Stimulated activated CD4-positive, alpha-beta T cell treated with anti-CD3 and anti-CD28 coated beads, Interleukin-12 subunit alpha, Interleukin-12 subunit beta, amount 100 ng/mL, for 48 hours (primary cell): ENCODE data around the gene GPX4.

Source experiments
- DNase-seq, 3 donors: peaks; one replicate each; pipeline ENCODE4 v3.0.0-alpha.2; 2020; ENCODE audit warnings: low read depth in 2 of 3, low spot score in 1 of 3

Gene GPX4

DNA sequence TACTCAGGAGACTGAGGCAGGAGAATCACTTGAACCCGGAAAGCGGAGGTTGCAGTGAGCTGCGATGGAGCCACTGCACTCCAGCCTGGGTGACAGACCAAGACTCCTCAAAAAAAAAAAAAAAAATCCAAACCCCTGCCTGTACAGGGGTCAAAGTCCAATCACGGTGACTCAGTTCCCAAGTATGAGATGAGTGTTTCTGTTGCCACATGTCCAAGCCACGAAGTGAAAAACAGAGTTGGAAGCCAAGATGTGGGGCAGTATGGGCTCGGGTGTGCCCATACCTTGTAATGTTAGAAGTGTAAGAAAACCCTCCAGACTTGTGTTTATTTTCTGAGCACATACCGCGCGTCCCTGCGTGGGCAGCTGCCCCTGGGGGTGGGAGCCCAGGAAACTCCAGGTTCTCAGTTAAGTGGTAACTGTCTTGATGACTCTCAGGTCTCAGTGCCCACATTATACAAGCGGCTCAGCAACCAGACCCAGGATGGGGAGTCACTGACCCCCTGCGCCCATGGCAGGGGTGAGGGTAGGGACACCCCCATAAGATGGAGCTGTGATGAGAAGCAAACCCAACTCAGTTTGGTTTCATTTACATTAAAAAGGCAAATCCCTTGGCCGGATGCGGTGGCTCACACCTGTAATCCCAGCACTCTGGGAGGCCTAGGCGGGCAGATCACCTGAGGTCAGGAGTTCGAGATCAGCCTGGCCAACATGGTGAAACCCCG, 1.2 kb upstream of the GPX4 start:
- DNase-seq: peak in 2 of 3 donors; percentile 56 to 69

GRCh38 chr19:1103132-1103707, 574 bp upstream of the GPX4 start:
- no peak for DNase-seq

DNA sequence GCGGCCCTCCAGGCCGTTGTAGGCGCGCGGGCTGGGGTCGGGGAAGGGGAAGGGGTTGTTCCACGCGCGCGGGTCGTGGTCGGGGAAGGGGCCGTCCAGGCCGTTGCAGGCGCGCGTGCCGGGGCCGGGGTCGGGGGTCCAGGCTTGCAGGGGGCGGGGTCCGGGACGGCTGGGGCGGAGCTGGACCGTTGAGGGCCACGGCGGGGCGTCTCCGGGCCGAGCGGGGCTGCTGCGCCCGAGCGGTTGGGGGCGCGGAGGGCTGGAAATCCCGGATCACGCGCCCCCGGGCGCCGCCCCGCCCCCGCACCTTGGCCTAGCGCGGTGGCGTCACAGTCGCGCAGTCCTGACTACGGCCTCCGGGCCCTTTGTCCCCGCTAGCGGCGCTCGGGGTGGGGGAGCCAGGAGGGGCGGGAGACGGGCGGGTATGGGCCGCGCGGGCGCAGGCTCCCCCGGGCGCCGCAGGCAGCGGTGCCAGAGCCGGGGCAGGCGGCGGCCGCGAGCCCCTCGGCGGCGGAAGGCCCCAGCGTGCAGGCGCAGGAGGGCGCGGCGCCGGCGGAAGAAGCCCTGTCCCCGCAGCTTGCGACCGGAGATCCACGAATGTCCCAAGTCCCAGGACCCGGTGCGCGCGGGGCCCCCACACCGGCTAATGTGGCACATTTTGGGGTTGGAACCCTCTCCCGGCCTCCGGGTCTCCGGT, 665 bp downstream of the GPX4 start:
- DNase-seq: peak in 2 of 3 donors; percentile 63 to 68

DNA sequence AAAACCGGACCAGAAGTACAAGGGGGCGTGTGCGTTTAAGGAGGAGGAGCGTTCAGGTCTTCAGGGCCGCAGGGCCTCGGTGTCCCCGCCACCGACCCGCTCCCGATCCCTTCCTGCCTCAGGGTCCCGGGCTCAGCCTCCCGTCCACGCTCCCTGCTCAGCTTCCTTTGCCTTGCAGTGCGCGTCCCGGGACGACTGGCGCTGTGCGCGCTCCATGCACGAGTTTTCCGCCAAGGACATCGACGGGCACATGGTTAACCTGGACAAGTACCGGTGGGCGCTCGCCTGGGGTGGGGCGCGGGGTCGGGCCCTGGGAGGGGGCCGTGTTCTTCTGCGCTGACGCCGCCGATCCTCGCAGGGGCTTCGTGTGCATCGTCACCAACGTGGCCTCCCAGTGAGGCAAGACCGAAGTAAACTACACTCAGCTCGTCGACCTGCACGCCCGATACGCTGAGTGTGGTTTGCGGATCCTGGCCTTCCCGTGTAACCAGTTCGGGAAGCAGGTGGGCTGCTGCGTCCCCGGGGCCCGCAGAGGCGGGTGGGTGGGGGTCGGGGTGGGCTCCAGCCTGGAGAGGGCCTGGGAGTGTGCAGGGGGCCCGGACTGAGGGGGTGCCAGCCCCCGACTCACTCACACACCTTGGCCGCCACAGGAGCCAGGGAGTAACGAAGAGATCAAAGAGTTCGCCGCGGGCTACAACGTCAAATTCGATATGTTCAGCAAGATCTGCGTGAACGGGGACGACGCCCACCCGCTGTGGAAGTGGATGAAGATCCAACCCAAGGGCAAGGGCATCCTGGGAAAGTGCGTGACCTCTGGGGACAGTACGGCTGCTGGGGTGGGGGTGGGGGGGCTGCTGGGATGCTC, 1.4 kb downstream of the GPX4 start:
- DNase-seq: no peak

DNA sequence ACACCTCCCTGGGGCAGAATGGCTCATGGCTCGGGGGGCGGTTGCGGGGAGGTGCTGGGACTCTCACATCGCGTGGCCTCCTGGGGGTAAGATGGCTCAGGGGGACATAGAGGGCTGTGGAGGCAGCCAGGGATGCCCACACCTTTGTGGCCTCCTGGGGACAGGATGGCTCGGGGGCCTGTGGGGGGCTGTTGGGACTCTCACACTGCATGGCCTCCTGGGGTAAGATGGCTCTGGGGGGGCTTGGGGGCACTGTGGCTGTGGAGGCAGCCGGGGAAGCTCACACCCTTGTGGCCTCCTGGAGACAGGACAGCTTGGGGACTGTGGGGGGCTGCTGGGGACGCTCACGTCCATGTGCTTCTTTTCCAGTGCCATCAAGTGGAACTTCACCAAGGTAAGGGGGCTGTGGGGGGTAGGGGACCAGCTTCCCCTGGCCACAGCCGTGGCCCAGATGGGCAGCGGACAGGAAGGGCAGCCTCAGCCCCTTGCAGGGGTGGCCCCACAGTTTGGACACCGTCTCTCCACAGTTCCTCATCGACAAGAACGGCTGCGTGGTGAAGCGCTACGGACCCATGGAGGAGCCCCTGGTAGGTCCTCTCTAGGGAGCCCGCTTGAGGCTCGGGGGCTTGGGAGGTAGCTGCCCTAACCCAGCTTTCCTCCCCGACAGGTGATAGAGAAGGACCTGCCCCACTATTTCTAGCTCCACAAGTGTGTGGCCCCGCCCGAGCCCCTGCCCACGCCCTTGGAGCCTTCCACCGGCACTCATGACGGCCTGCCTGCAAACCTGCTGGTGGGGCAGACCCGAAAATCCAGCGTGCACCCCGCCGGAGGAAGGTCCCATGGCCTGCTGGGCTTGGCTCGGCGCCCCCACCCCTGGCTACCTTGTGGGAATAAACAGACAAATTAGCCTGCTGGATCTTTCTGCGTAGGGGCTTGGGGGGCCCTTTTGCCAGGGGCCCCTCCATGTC, 2.4 kb downstream of the GPX4 start:
- DNase-seq: no peak

DNA sequence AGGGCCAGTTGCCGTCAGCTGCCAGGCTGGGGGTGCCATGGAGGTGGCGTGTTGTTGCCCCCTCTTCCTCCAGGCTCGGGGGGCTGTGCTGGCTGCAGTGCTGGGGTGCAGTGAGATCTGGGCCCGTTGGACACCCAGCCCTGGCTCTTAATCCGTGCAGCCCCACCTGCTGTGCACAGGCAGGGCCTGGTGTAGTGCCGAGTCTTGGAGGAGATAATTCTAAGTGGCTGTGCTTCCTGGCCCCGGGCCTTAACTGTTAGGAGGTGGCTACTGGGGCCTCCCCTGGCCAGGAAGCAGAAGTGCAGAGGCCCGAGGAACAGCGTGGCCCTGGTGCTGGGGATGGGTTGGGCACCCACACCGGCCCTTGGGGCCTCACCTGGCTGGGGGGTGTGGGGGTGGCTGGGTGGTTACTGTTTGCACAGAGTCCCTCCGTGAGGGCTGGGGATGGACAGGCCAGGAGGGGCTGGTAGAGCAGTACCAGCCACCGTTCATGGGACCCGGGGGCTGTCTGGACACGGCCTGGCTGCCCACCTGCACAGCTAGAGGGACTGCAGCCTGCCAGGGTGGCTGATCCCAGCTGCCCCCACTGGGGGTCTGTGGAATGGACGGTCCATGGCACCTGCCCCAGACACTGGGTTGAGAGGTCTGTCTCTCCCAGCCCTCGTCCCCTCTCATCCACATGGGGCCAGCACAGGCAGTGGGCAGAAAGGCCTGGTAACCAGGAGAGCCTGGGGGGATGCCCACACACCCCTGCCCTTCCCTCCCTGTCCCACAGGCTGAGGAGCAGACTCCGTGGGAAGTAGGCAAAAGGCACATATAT, 3.3 kb downstream of the GPX4 start:
- no peak for DNase-seq

DNA sequence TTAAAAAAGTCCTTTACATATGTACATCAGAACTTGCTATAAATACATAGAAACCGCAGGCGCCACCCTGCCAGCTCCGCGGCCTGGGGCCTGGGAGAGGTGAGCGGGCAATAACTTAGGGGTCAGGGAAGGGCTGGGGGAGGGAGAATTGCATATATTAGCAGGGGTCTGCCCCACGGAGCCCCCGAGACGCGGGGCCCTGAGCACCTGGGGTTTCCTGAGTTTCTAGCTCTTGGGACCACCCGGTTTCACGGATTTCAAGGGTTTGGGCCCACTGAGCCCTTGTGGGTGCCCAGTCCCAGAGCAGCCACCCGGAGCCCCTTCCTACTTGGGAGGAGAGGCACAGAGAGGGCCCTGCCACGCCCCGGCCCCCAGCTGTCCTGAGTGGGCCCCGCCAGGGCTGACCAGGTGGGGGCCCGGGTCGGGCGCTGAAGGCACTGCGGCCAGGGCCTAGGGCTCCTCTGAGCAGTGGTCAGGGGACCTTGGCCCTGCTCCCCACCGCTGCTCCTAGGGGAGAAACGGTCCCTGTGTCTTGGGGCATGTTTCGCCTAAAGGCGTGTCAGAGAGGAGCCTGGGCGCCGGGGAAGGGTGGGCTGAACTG, 4.0 kb downstream of the GPX4 start:
- DNase-seq: no peak

GRCh38 chr19:1108291-1109031, 4.7 kb downstream of the GPX4 start:
- no peak for DNase-seq

- DNase-seq: no peak
Measured at GRCh38 chr19:1109032-1109551, 5.3 kb downstream of the GPX4 start.

DNA sequence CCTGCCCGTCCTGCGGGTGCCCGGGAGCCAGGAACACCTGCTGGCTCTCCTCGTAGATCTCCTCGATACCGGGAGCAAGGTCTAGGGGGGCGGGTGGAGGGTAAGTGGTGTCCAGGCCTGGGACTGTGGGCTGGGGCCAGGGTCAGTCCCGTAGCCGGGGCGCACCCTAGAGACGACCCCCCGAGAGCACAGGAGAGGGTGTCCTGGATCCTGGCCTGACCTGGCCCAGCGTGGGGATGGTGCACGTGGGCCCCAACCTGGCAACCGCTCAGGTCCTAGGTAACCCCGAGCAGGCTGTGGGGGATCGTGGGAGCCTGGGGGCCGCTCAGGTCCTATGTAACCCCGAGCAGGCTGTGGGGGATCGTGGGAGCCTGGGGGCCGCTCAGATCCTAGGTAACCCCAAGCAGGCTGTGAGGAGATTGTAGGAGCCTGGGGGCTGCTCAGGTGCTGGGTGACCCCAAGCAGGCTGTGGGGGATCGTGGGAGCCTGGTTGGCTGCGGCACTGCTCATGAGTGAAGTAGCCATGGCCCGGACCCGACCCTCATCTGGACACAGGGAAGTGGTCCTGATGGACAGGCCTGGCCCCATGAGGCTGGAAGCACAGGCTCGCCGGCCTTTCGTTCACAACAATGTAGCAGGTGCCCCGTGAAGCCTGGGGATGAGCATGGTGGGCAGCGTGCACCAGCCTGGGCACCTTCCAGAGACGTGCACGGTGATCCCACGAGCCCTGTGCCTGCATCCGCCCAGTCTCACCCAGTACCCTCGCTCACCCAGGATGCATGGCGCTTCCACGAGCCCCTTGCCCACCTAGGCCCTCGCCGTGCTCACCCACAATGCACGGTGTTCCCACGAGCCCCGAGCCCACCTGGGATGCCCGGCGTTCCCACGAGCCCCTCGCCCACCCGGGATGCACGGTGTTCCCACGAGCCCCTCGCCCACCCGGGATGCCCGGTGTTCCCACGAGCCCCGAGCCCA, 6.2 kb downstream of the GPX4 start:
- DNase-seq: no peak

GRCh38 chr19:1110809-1111640, 7.2 kb downstream of the GPX4 start:
- no peak for DNase-seq

- DNase-seq: no peak
Measured at GRCh38 chr19:1111641-1112267, 8.0 kb downstream of the GPX4 start.

GRCh38 chr19:1112268-1113029, 8.7 kb downstream of the GPX4 start:
- no peak for DNase-seq

GRCh38 chr19:1113030-1113985, 9.5 kb downstream of the GPX4 start:
- peak; percentile 69 to 81 (median 80) for DNase-seq
